Activated CD8-positive, alpha-beta memory T cell treated with anti-CD3 and anti-CD28 coated beads for 4 hours (primary cell): ENCODE data around the gene UQCR11.
"Not testable (repeated sequence)": the region's sequence is repeated elsewhere in the genome, so short reads cannot be mapped to it uniquely, and the experiment has no call there.

Experiments used
- DNase-seq, 2 donors: peaks; one replicate each; pipeline ENCODE4 v3.0.0-alpha.2; 2020; ENCODE audit warnings: low read depth in 2 of 2

The UQCR11 gene

GRCh38 chr19:1605236-1606137, at the start of gene UQCR11:
TSS of gene UQCR11 (minus strand) at chr19:1605462. CDS start at chr19:1605409, 53 bp downstream.
- DNase-seq: peak; percentile 88 to 89

GRCh38 chr19:1654178-1654792, 49.0 kb upstream of the UQCR11 start:
- DNase-seq: no peak

- DNase-seq: no peak
Observed at GRCh38 chr19:1653300-1653628, 48.0 kb upstream of the UQCR11 start.

GRCh38 chr19:1652471-1653299, 47.4 kb upstream of the UQCR11 start, which contains the start of gene TCF3:
TSS of gene TCF3 (minus strand) at chr19:1652615. CDS start at chr19:1650248, 2,367 bp downstream.
- DNase-seq: peak; percentile 96 to 97

GRCh38 chr19:1651568-1652291, 46.5 kb upstream of the UQCR11 start:
- DNase-seq: no peak

GRCh38 chr19:1650650-1651567, 45.6 kb upstream of the UQCR11 start:
- DNase-seq: peak; percentile 47 to 57

- DNase-seq: no peak
Observed at GRCh38 chr19:1649706-1650649, 44.7 kb upstream of the UQCR11 start.

GRCh38 chr19:1648920-1649541, 43.8 kb upstream of the UQCR11 start:
- DNase-seq: no peak

- DNase-seq: no peak
Observed at GRCh38 chr19:1648459-1648849, 43.2 kb upstream of the UQCR11 start.

- no peak for DNase-seq
Observed at GRCh38 chr19:1647501-1648458, 42.5 kb upstream of the UQCR11 start.

GRCh38 chr19:1646659-1647453, 41.6 kb upstream of the UQCR11 start:
- no peak for DNase-seq

- no peak for DNase-seq
Observed at GRCh38 chr19:1646149-1646548, 40.9 kb upstream of the UQCR11 start.

- DNase-seq: no peak
Observed at GRCh38 chr19:1645299-1645698, 40.0 kb upstream of the UQCR11 start.

- DNase-seq: no peak
Observed at GRCh38 chr19:1644070-1644469, 38.8 kb upstream of the UQCR11 start.

GRCh38 chr19:1640893-1641448, 35.7 kb upstream of the UQCR11 start:
- not testable (repeated sequence) for DNase-seq
